ENCODE data around the gene WDPCP. TPM values are rescaled to one million over a fixed set of nuclear protein-coding genes. Genes with fewer than 3 reads are reported as not detected.
"Not testable (repeated sequence)": the region's sequence is repeated elsewhere in the genome, so short reads cannot be mapped to it uniquely, and the experiment has no call there.

WDPCP gene
- total RNA-seq, 1 donor from 2014 or later: 29.6 TPM

DNA sequence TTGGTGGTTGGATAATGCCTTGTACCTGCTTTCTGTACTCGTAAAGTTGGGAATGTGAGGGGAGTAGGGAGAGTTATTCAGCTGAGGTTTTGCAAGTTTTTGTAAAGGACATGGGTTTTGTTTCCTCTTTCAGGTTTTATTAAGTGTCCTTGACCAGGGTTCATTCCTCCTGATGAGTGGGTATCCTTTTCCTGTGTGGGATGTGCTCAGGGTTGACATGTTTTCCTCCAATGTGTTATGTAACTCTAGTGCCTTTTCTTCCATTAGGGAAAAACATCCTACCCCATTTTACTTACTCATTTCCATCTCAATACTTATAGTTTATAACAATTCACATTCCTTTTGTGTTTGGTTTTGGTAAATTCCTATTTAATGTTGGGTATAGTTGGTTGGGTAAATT lies 489.2 kb downstream of the WDPCP start:
- no peak for DNase-seq

DNA sequence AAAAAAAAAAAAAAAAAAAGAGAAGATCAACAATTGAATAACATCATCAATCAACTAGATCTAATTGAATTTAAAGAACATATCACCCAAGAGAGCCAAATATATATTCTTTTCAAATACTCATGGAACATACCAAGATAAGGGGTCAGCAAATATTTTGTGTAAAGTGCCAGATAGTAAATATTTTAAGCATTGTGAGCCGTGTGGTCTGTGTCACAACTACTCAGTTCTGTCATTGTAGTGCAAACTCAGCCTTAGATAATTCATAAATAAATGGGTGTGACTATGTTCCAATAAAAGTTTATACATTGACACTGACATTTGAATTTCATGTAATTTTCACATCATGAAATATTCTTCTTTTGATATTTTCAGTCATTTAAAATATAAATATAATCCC lies 491.8 kb downstream of the WDPCP start:
- DNase-seq: no peak

DNA sequence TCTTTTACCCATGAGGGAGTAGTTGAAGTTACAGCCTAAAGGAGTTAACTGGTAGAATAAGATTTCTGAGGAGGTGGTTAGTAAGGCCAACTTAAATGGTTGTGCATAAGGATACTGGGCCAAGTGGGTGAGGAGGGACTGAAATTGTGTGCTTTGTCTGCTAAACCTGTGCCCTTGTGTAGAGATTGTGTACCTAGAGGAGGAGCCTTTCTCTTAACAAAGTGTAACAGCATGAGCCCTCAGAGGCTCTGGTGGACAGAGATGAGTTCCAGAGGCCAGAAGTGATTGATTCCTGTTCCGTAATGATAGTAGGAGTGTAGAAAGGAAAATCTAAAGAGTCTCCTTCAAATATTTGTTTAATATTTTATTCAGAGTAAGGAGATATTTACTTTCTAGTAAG lies 494.8 kb downstream of the WDPCP start:
- DNase-seq: no peak

DNA sequence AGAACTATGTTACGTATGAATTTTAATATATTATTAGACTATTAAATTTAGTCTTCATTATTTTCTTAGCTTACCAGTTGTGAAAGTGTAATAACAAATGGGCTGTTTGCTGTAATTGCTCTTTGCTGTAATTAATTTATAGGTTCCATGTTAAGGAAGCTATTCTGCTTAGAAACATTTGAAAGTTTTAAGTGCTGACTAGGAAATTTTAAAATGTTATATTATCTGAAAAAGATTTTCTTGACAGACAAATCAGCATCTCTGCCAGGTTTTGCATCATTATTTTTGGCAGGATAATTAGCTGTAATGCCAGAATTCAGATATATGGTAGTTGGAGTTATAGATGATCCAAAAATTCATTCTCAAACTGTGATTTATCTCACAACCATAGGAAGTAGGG lies 495.4 kb downstream of the WDPCP start:
- no peak for DNase-seq

DNA sequence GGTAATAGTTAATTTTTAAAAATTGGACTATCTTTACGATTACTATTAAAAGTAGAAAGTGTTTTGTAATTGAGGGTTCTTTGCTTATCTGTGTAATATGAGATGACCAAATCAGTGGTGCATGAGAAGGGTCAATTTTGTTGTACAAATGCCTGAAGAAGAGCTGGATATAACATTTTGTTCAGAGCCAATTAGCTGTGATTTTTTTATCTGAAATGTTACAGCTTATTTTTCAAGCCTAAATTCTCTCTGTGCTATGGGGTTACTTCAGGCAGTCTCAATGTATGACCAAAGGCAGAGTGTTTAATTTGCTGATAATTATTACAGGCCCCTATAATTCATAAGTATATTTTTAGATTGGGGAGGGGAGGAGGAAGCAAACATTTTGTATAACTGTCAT lies 495.9 kb downstream of the WDPCP start:
- no peak for DNase-seq

DNA sequence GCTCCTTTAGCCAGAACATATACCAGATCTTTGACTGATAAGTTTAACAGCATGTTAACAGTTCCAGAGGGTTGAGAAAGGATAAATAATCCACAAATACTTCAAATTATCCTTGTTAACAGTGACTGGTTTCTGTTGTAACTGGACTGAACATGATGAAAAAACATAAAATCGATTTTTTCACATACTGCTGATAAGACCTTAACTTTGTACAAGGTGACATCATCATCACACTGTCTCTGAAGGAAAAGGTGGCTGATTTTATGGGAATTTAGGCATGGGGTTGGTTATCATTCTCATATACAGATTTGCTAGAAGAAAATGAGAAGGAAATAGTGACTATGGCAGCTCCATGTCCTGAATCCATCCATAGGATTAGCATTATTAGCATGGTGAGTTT lies 501.6 kb downstream of the WDPCP start:
- no peak for DNase-seq

DNA sequence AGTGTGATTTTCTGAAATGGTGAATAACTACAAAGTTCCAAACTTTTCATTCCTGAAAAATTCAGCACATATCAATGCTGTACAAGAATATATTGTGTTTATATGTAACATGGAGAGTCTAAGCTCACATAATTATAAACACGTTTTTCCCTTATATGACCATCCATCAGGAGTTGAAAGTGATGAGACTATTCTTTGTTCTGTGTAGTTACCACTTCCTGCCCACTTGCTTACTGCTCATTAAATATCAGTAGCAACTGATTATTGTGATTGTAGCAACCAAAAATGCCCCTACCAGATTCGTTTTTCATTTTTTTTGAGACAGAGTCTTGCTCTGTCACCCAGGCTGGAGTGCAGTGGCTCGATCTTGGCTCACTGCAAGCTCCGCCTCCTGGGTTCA lies 506.9 kb downstream of the WDPCP start:
- no peak for DNase-seq

DNA sequence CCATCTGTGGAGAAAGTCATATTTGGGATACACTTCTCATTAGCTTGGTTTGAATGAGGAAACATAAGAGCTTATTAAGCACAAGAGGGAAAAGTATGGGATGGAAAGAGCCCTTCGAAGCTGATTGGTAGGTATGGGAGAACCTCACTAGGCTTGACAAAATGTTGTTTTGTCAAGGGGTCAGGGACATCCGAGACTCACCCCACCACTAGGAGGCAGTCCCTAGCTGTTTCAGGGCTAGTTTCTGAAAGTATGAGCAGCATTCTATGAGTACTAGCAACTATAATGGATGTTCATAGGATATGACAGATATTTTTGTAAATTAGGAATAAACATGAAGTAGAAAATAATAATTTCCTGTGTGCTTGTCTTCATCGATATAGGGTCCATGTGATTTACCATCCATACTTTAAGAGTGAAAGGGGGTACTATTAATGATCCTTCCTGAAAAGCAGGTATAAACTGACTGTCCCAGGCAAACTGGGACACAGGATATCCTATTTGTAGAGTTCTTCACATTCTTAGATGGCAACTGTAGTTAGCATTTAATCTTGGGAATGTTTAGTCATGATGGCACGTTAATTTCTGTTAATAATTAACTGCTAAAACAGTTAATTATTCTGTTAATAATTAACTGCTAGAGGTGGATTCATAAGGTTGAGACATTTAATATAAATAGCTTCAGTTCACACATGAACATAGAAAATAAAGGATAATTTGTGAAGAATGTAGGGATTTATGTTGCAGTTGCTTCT lies 509.2 kb downstream of the WDPCP start:
- no peak for DNase-seq

DNA sequence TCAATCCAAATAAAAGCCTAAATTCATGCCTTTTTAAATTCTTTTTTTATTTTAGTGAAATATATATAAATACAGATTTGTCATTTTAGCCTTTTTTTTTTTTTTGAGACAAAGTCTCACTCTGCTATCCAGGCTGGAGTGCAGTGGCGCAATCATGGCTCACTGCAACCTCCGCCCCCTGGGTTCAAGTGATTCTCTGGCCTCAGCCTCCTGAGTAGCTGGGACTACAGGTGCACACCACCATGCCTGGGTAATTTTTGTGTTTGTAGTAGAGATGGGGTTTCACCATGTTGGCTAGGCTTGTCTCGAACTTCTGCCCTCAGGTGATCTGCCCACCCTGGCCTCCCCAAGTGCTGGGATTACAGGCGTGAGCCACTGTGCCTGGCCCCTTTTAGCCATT lies 513.9 kb downstream of the WDPCP start:
- DNase-seq: not testable (repeated sequence)

DNA sequence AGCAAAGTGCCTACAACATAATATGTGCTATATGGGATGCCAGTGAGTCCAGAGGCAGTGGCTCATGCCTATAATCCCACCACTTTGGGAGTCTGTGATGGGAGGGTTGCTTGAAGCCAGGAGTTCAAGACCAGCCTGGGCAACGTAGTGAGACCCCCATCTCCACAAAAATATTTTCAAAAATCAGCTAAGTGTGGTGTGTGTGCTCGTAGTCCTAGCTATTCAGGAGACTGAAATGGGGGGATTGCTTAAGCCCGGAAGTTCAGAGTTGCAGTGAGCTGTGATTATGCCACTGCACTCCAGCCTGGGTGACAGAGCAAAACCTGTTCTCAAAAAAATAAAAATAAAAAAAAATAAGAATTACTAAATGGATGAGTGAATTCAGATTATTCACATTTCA lies 514.3 kb downstream of the WDPCP start:
- DNase-seq: no peak

DNA sequence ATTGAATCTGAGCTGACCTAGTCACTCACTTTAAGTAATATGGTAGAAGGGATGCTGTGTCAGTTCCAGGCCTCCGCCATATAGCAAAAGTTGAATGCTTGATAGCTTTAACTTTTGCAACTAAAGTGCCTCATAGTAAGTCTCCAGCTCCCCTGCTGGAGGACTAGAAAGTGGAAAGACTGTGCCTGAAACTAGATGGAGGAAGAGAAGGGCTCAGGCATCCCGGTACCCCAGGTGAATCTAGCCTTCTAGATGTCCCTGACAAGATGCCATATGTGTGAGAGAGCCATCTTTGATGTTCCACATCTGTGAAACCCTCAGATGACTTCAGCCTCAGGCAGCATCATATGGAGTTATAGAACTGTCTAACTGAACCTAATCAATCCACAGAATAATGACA lies 516.6 kb downstream of the WDPCP start:
- no peak for DNase-seq

Small RNA genes lying within 50 kb of the gene (small RNA-seq; reads per million reads assigned to genes)
- not detected for gene RF00017 (ENCODE audit: low replicate concordance)

Other genes with a start within 250 kb of the WDPCP start
- gene MDH1, start 486 bp upstream of the WDPCP start, total RNA-seq: 139 TPM